ENCODE data around the gene PLXND1. TPM values are rescaled to one million over a fixed set of nuclear protein-coding genes. Genes with fewer than 3 reads are reported as not detected.

The PLXND1 gene
- total RNA-seq, 1 donor from 2014 or later: 9.0 TPM

- Histone ChIP-seq H3K4me1 (peaks cover 9% of the 10 kb centered on the region), H3K27ac (no peak overlapping the region), H3K9me3 (ENCODE audit: low read depth) (no peaks in the 10 kb centered on the region), H3K9ac (no peak overlapping the region), H4K20me1 (ENCODE audit: low read depth) (no peaks in the 10 kb centered on the region), H3K4me2 (no peak overlapping the region), H3K27me3 (no peaks in the 10 kb centered on the region), H3K79me2 (ENCODE audit: low read depth) (no peaks in the 10 kb centered on the region), H2AFZ (replicated peaks) (no peak overlapping the region), H3K36me3 (no peaks in the 10 kb centered on the region), H3F3A (ENCODE audit: low read depth) (no peaks in the 10 kb centered on the region), H3K4me3 (no peak overlapping the region)
- TF ChIP-seq CTCF (IDR thresholded peaks at IDR 0.05) (no peak), EZH2 (IDR thresholded peaks at IDR 0.05) (no peak), EZH2phosphoT487 (IDR thresholded peaks at IDR 0.05) (no peak)
- H3K27me3 Mint-ChIP-seq (ENCODE audit: insufficient read depth, low read depth): peaks cover 11% of the 10 kb centered on the region
- peaks cover 4% of the 10 kb centered on the region for H3K4me1 Mint-ChIP-seq
- H3K4me3 Mint-ChIP-seq: peak overlapping the region; percentile 64
- H3K9me3 Mint-ChIP-seq: no peaks in the 10 kb centered on the region
- DNase-seq (ENCODE audit: low spot score): peak; percentile 42
- H3K27ac Mint-ChIP-seq: no peak overlapping the region
- H3K36me3 Mint-ChIP-seq: no peaks in the 10 kb centered on the region
These were observed 30.5 kb downstream of the PLXND1 start for GRCh38 chr3:129575997-129576384.

- no peak overlapping the region for H3K27ac ChIP-seq
- H4K20me1 ChIP-seq (ENCODE audit: low read depth): no peaks in the 10 kb centered on the region
- H3K4me2 ChIP-seq: no peak overlapping the region
- H3K9me3 Mint-ChIP-seq: no peaks in the 10 kb centered on the region
- H3K4me1 Mint-ChIP-seq: peaks cover 4% of the 10 kb centered on the region
- H3F3A ChIP-seq (ENCODE audit: low read depth): no peaks in the 10 kb centered on the region
- no peaks in the 10 kb centered on the region for H3K36me3 Mint-ChIP-seq
- peaks cover 11% of the 10 kb centered on the region for H3K27me3 Mint-ChIP-seq (ENCODE audit: insufficient read depth, low read depth)
- no peak overlapping the region for H3K4me3 ChIP-seq
- no peaks in the 10 kb centered on the region for H3K9me3 ChIP-seq (ENCODE audit: low read depth)
- no peaks in the 10 kb centered on the region for H3K27me3 ChIP-seq
- no peak for DNase-seq (ENCODE audit: low spot score)
- no peak overlapping the region for H3K27ac Mint-ChIP-seq
- H3K4me3 Mint-ChIP-seq: no peak overlapping the region
- H2AFZ ChIP-seq (replicated peaks): no peak overlapping the region
- H3K9ac ChIP-seq: no peak overlapping the region
- no peaks in the 10 kb centered on the region for H3K79me2 ChIP-seq (ENCODE audit: low read depth)
- no peaks in the 10 kb centered on the region for H3K36me3 ChIP-seq
- H3K4me1 ChIP-seq: peaks cover 9% of the 10 kb centered on the region
- TF ChIP-seq EZH2phosphoT487 (IDR thresholded peaks at IDR 0.05) (no peak), CTCF (IDR thresholded peaks at IDR 0.05) (no peak), EZH2 (IDR thresholded peaks at IDR 0.05) (no peak)
These were observed 31.1 kb downstream of the PLXND1 start for GRCh38 chr3:129575233-129575996.

GRCh38 chr3:129574206-129574605, 32.3 kb downstream of the PLXND1 start:
- Histone ChIP-seq H3K4me2 (no peak overlapping the region), H3K36me3 (no peaks in the 10 kb centered on the region), H3K79me2 (ENCODE audit: low read depth) (no peaks in the 10 kb centered on the region), H3K27ac (no peak overlapping the region), H3K4me3 (no peak overlapping the region), H4K20me1 (ENCODE audit: low read depth) (no peaks in the 10 kb centered on the region), H3K4me1 (peaks cover 9% of the 10 kb centered on the region), H3K9me3 (ENCODE audit: low read depth) (no peaks in the 10 kb centered on the region), H3K27me3 (no peaks in the 10 kb centered on the region), H3F3A (ENCODE audit: low read depth) (no peaks in the 10 kb centered on the region), H2AFZ (replicated peaks) (no peak overlapping the region), H3K9ac (no peak overlapping the region)
- no peaks in the 10 kb centered on the region for H3K9me3 Mint-ChIP-seq
- no peak for TF ChIP-seq EZH2phosphoT487 (IDR thresholded peaks at IDR 0.05)
- no peak for TF ChIP-seq CTCF (IDR thresholded peaks at IDR 0.05)
- TF ChIP-seq EZH2 (IDR thresholded peaks at IDR 0.05): no peak
- H3K4me3 Mint-ChIP-seq: no peak overlapping the region
- H3K27ac Mint-ChIP-seq: no peak overlapping the region
- DNase-seq (ENCODE audit: low spot score): no peak
- peaks cover 4% of the 10 kb centered on the region for H3K4me1 Mint-ChIP-seq
- no peaks in the 10 kb centered on the region for H3K36me3 Mint-ChIP-seq
- peaks cover 9% of the 10 kb centered on the region for H3K27me3 Mint-ChIP-seq (ENCODE audit: insufficient read depth, low read depth)

Measured in neural progenitor cell (in vitro differentiated cells).